H7 (cell line): ENCODE results near the gene TMEM213. TPM values are rescaled to one million over a fixed set of nuclear protein-coding genes. Genes with fewer than 3 reads are reported as not detected.

Experiments
- DNase-seq: peaks from one replicate; pipeline ENCODE4 v3.0.0; 2012
- H3K27me3 ChIP-seq: 2 replicates; pipeline ENCODE4 v1.6.0; 2011; ENCODE audit warnings: mild to moderate bottlenecking, low read length; ENCODE audit not compliant: control insufficient read depth, insufficient read depth
- H3K36me3 ChIP-seq: replicated peaks from 2 replicates; pipeline ENCODE4 v1.5.1; 2011; ENCODE audit warnings: low read length; ENCODE audit not compliant: control insufficient read depth, insufficient read depth
- H3K4me3 ChIP-seq: 2 replicates; pipeline ENCODE4 v1.5.1; 2011; ENCODE audit warnings: low read depth, mild to moderate bottlenecking, control low read depth, low read length, moderate library complexity; ENCODE audit not compliant: insufficient read depth
- total RNA-seq: library from RNA; depleted of rRNA; stranded (reverse); fragments of >200 nt; shearing (Covaris generic); gene quantifications from 2 replicates; pipeline ENCODE4 v1.2.3, GENCODE V29; 2014

TMEM213 gene
- total RNA-seq, 1 experiment from 2014 or later, result not detected

GRCh38 chr7:138867744-138868143 lies 70.0 kb downstream of the TMEM213 start:
- Histone ChIP-seq H3K4me3 (no peak overlapping the region), H3K36me3 (peaks cover 5% of the 10 kb centered on the region), H3K27me3 (no peaks in the 10 kb centered on the region)
- no peak for DNase-seq

GRCh38 chr7:138868711-138869110 lies 70.9 kb downstream of the TMEM213 start:
- Histone ChIP-seq H3K36me3 (peaks cover 5% of the 10 kb centered on the region), H3K27me3 (no peaks in the 10 kb centered on the region), H3K4me3 (no peak overlapping the region)
- DNase-seq, result no peak

GRCh38 chr7:138869353-138869752 lies 71.6 kb downstream of the TMEM213 start:
- DNase-seq, result no peak
- peaks cover 3% of the 10 kb centered on the region for H3K36me3 ChIP-seq
- H3K4me3 ChIP-seq, result no peak overlapping the region
- no peaks in the 10 kb centered on the region for H3K27me3 ChIP-seq

- DNase-seq, result no peak
- Histone ChIP-seq H3K4me3 (no peak overlapping the region), H3K36me3 (peaks cover 3% of the 10 kb centered on the region), H3K27me3 (no peaks in the 10 kb centered on the region)
These were observed 73.4 kb downstream of the TMEM213 start for GRCh38 chr7:138871065-138871813.

GRCh38 chr7:138871814-138872090 lies 74.0 kb downstream of the TMEM213 start:
- no peak for DNase-seq
- no peaks in the 10 kb centered on the region for H3K27me3 ChIP-seq
- peaks cover 3% of the 10 kb centered on the region for H3K36me3 ChIP-seq
- no peak overlapping the region for H3K4me3 ChIP-seq

- H3K4me3 ChIP-seq, result no peak overlapping the region
- DNase-seq, result no peak
- H3K27me3 ChIP-seq, result no peaks in the 10 kb centered on the region
- H3K36me3 ChIP-seq, result peaks cover 3% of the 10 kb centered on the region
These were observed 74.8 kb downstream of the TMEM213 start for GRCh38 chr7:138872576-138872975.

- peaks cover 3% of the 10 kb centered on the region for H3K36me3 ChIP-seq
- H3K4me3 ChIP-seq, result no peak overlapping the region
- DNase-seq, result no peak
These were observed 75.6 kb downstream of the TMEM213 start for GRCh38 chr7:138873220-138873892.

GRCh38 chr7:138875794-138876193 lies 78.0 kb downstream of the TMEM213 start:
- H3K4me3 ChIP-seq, result no peak overlapping the region
- no peaks in the 10 kb centered on the region; the same call in 1 of the 2 replicates for H3K36me3 ChIP-seq
- no peak for DNase-seq
- H3K27me3 ChIP-seq, result no peaks in the 10 kb centered on the region

More at GRCh38 chr7:138873220-138873892, 75.6 kb downstream of the TMEM213 start:
- no peaks in the 10 kb centered on the region for H3K27me3 ChIP-seq

- Histone ChIP-seq H3K27me3 (no peaks in the 10 kb centered on the region), H3K36me3 (no peaks in the 10 kb centered on the region; the same call in 1 of the 2 replicates), H3K4me3 (no peak overlapping the region)
- no peak for DNase-seq
These were observed 78.5 kb downstream of the TMEM213 start for GRCh38 chr7:138876326-138876725.

- Histone ChIP-seq H3K36me3 (no peaks in the 10 kb centered on the region; the same call in 1 of the 2 replicates), H3K4me3 (no peak overlapping the region), H3K27me3 (no peaks in the 10 kb centered on the region)
- no peak for DNase-seq
These were observed 80.3 kb downstream of the TMEM213 start for GRCh38 chr7:138878051-138878450.

GRCh38 chr7:138878856-138879255 lies 81.1 kb downstream of the TMEM213 start:
- DNase-seq, result no peak
- Histone ChIP-seq H3K27me3 (no peaks in the 10 kb centered on the region), H3K4me3 (no peak overlapping the region), H3K36me3 (no peaks in the 10 kb centered on the region; the same call in 1 of the 2 replicates)

- no peaks in the 10 kb centered on the region; the same call in 1 of the 2 replicates for H3K36me3 ChIP-seq
- H3K4me3 ChIP-seq, result no peak overlapping the region
- DNase-seq, result no peak
- no peaks in the 10 kb centered on the region for H3K27me3 ChIP-seq
These were observed 81.6 kb downstream of the TMEM213 start for GRCh38 chr7:138879356-138879755.

GRCh38 chr7:138880881-138881578 lies 83.2 kb downstream of the TMEM213 start:
- Histone ChIP-seq H3K4me3 (no peak overlapping the region), H3K27me3 (no peaks in the 10 kb centered on the region), H3K36me3 (no peaks in the 10 kb centered on the region; the same call in 1 of the 2 replicates)
- DNase-seq, result no peak

GRCh38 chr7:138881579-138882188 lies 83.9 kb downstream of the TMEM213 start:
- no peak overlapping the region for H3K4me3 ChIP-seq
- no peak for DNase-seq
- H3K27me3 ChIP-seq, result no peaks in the 10 kb centered on the region
- H3K36me3 ChIP-seq, result no peaks in the 10 kb centered on the region; the same call in 1 of the 2 replicates
